Ishikawa (cell line): ENCODE results near the gene PTH2R.

Experiments
- CEBPB ChIP-seq: IDR thresholded peaks from 2 replicates; pipeline ENCODE4 v1.6.1; 2012
- CREB1 ChIP-seq: IDR thresholded peaks from 2 replicates; pipeline ENCODE4 v1.6.1; 2012; ENCODE audit warnings: low read depth
- EP300 ChIP-seq: IDR thresholded peaks from 2 replicates; pipeline ENCODE4 v1.6.1; 2012; ENCODE audit warnings: borderline replicate concordance
- NFIC ChIP-seq: IDR thresholded peaks from 2 replicates; pipeline ENCODE4 v1.6.1; 2012
- TCF12 ChIP-seq: IDR thresholded peaks from 2 replicates; pipeline ENCODE4 v1.6.1; 2012; ENCODE audit warnings: low read depth

DNA sequence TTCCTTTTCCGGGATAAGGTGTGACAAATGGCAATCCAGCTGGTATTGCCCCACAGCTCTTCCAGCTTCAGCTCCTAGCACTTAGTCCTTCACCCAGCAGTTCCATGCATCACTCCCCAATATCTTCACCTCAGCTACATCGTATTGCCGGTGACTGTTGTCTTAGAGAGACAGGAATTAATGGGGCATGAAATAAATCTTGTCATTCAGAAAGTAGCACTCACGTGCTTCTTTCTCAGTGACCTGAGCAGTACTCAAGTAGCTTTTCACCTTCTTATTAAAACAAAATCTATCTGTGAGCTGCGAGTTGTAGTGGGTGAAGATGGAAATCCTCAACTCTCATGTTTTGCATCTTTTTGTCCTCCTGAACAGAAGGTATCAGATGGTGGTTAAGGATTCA lies 72.8 kb downstream of the PTH2R start:
- TF ChIP-seq NFIC: no peak
- TF ChIP-seq EP300: no peak
- TF ChIP-seq CREB1: no peak
- no peak for TF ChIP-seq TCF12
- no peak for TF ChIP-seq CEBPB
